Activated T-cell treated with anti-CD3 and anti-CD28 coated beads, Interleukin-2, amount 50 U/mL, for 4 hours (primary cell): Measurements from ENCODE around the gene RUFY4. TPM values are rescaled to one million over a fixed set of nuclear protein-coding genes. Genes with fewer than 3 reads are reported as not detected.
"Not testable (repeated sequence)": the region's sequence is repeated elsewhere in the genome, so short reads cannot be mapped to it uniquely, and the experiment has no call there.

Experiments used
- ATAC-seq, 2 donors: fragments of 200-7000 bp; cut with Tn5 transposase; one replicate each; pipeline ENCODE4 v1.10.0; 2021
- DNase-seq: peaks from one replicate; pipeline ENCODE4 v3.0.0-alpha.2; 2020
- H3K27me3 Mint-ChIP-seq: one replicate; pipeline ENCODE4 v1.8.0; 2021; ENCODE audit warnings: low read depth, mixed read lengths
- H3K36me3 Mint-ChIP-seq: one replicate; pipeline ENCODE4 v1.8.0; 2022; ENCODE audit warnings: mixed read lengths; ENCODE audit not compliant: insufficient read depth
- H3K4me1 Mint-ChIP-seq: one replicate; pipeline ENCODE4 v1.8.0; 2021; ENCODE audit warnings: low read depth, mixed read lengths
- H3K4me3 Mint-ChIP-seq: one replicate; pipeline ENCODE4 v1.8.0; 2021; ENCODE audit warnings: mild to moderate bottlenecking, moderate library complexity, mixed read lengths
- H3K9me3 Mint-ChIP-seq: one replicate; pipeline ENCODE4 v1.8.0; 2021; ENCODE audit warnings: mixed read lengths
- total RNA-seq, 3 donors: library from RNA; stranded (reverse); gene quantifications; one replicate each; pipeline ENCODE4 v1.2.1, GENCODE V29; 2021

Gene RUFY4
- total RNA-seq, 3 donors from 2014 or later, result 0.16 to 0.38 TPM; not detected in 1

GRCh38 chr2:218035463-218036100 lies 33.5 kb upstream of the RUFY4 start:
- no peaks in the 10 kb centered on the region for H3K36me3 Mint-ChIP-seq
- peaks cover 14% of the 10 kb centered on the region for H3K4me1 Mint-ChIP-seq
- no peak for ATAC-seq
- peak overlapping the region; percentile 35 for H3K4me3 Mint-ChIP-seq
- no peaks in the 10 kb centered on the region for H3K9me3 Mint-ChIP-seq
- no peak for DNase-seq
- peaks cover 15% of the 10 kb centered on the region for H3K27me3 Mint-ChIP-seq

GRCh38 chr2:218036371-218036770 lies 32.7 kb upstream of the RUFY4 start:
- Mint-ChIP-seq H3K27me3 (peaks cover 18% of the 10 kb centered on the region), H3K4me3 (no peak overlapping the region), H3K9me3 (no peaks in the 10 kb centered on the region), H3K36me3 (no peaks in the 10 kb centered on the region), H3K4me1 (peaks cover 16% of the 10 kb centered on the region)
- DNase-seq, result no peak
- ATAC-seq, result no peak

GRCh38 chr2:218039171-218039570 lies 29.9 kb upstream of the RUFY4 start:
- Mint-ChIP-seq H3K4me3 (no peak overlapping the region), H3K36me3 (no peaks in the 10 kb centered on the region), H3K27me3 (peaks cover 18% of the 10 kb centered on the region), H3K9me3 (no peaks in the 10 kb centered on the region), H3K4me1 (peaks cover 18% of the 10 kb centered on the region)
- no peak for ATAC-seq
- DNase-seq, result no peak

GRCh38 chr2:218040883-218041282 lies 28.2 kb upstream of the RUFY4 start:
- DNase-seq (no peak), ATAC-seq (no peak)
- peaks cover 8% of the 10 kb centered on the region for H3K9me3 Mint-ChIP-seq
- H3K27me3 Mint-ChIP-seq, result peaks cover 18% of the 10 kb centered on the region
- no peak overlapping the region for H3K4me3 Mint-ChIP-seq
- no peaks in the 10 kb centered on the region for H3K36me3 Mint-ChIP-seq
- peaks cover 12% of the 10 kb centered on the region for H3K4me1 Mint-ChIP-seq

- H3K4me3 Mint-ChIP-seq, result no peak overlapping the region
- H3K36me3 Mint-ChIP-seq, result no peaks in the 10 kb centered on the region
- DNase-seq (no peak), ATAC-seq (peak; percentile 34 to 50)
- H3K27me3 Mint-ChIP-seq, result peaks cover 18% of the 10 kb centered on the region
- H3K4me1 Mint-ChIP-seq, result peaks cover 12% of the 10 kb centered on the region
- H3K9me3 Mint-ChIP-seq, result peaks cover 8% of the 10 kb centered on the region
Measured at GRCh38 chr2:218041302-218042168, 27.5 kb upstream of the RUFY4 start.

GRCh38 chr2:218043100-218043499 lies 26.0 kb upstream of the RUFY4 start:
- Mint-ChIP-seq H3K9me3 (peaks cover 8% of the 10 kb centered on the region), H3K4me3 (no peak overlapping the region), H3K36me3 (no peaks in the 10 kb centered on the region), H3K27me3 (peaks cover 18% of the 10 kb centered on the region), H3K4me1 (peaks cover 12% of the 10 kb centered on the region)
- ATAC-seq, result no peak
- no peak for DNase-seq

GRCh38 chr2:218043701-218044109 lies 25.3 kb upstream of the RUFY4 start:
- H3K4me3 Mint-ChIP-seq, result no peak overlapping the region
- ATAC-seq (no peak), DNase-seq (no peak)
- H3K36me3 Mint-ChIP-seq, result no peaks in the 10 kb centered on the region
- peaks cover 16% of the 10 kb centered on the region for H3K27me3 Mint-ChIP-seq
- H3K9me3 Mint-ChIP-seq, result peaks cover 9% of the 10 kb centered on the region
- H3K4me1 Mint-ChIP-seq, result peaks cover 12% of the 10 kb centered on the region

- H3K27me3 Mint-ChIP-seq, H3K4me1 Mint-ChIP-seq, ATAC-seq, H3K4me3 Mint-ChIP-seq, DNase-seq, H3K36me3 Mint-ChIP-seq: not testable (repeated sequence)
- peaks cover 12% of the 10 kb centered on the region for H3K9me3 Mint-ChIP-seq
Measured at GRCh38 chr2:218044599-218044998, 24.5 kb upstream of the RUFY4 start.

GRCh38 chr2:218046238-218046637 lies 22.8 kb upstream of the RUFY4 start:
- Mint-ChIP-seq H3K27me3 (no peaks in the 10 kb centered on the region), H3K4me3 (no peak overlapping the region), H3K9me3 (peaks cover 21% of the 10 kb centered on the region), H3K36me3 (no peaks in the 10 kb centered on the region), H3K4me1 (peaks cover 6% of the 10 kb centered on the region)
- no peak for ATAC-seq
- DNase-seq, result no peak

GRCh38 chr2:218047536-218048225 lies 21.4 kb upstream of the RUFY4 start:
- H3K27me3 Mint-ChIP-seq, result no peaks in the 10 kb centered on the region
- no peaks in the 10 kb centered on the region for H3K4me1 Mint-ChIP-seq
- ATAC-seq (no peak), DNase-seq (no peak)
- H3K9me3 Mint-ChIP-seq, result peaks cover 21% of the 10 kb centered on the region
- no peaks in the 10 kb centered on the region for H3K36me3 Mint-ChIP-seq
- no peak overlapping the region for H3K4me3 Mint-ChIP-seq

- peaks cover 13% of the 10 kb centered on the region for H3K9me3 Mint-ChIP-seq
- no peak for DNase-seq
- no peak overlapping the region for H3K4me3 Mint-ChIP-seq
- ATAC-seq, result no peak
- H3K4me1 Mint-ChIP-seq, result no peaks in the 10 kb centered on the region
- H3K36me3 Mint-ChIP-seq, result no peaks in the 10 kb centered on the region
- no peaks in the 10 kb centered on the region for H3K27me3 Mint-ChIP-seq
Measured at GRCh38 chr2:218051903-218052302, 17.1 kb upstream of the RUFY4 start.

GRCh38 chr2:218059289-218059688 lies 9.8 kb upstream of the RUFY4 start:
- DNase-seq (no peak), ATAC-seq (no peak)
- Mint-ChIP-seq H3K4me3 (no peak overlapping the region), H3K4me1 (no peaks in the 10 kb centered on the region), H3K9me3 (no peaks in the 10 kb centered on the region), H3K36me3 (no peaks in the 10 kb centered on the region), H3K27me3 (peaks cover 13% of the 10 kb centered on the region)

GRCh38 chr2:218060118-218060517 lies 8.9 kb upstream of the RUFY4 start:
- H3K4me3 Mint-ChIP-seq, result no peak overlapping the region
- H3K36me3 Mint-ChIP-seq, result no peaks in the 10 kb centered on the region
- no peak for ATAC-seq
- H3K9me3 Mint-ChIP-seq, result no peaks in the 10 kb centered on the region
- peaks cover 13% of the 10 kb centered on the region for H3K27me3 Mint-ChIP-seq
- DNase-seq, result no peak
- H3K4me1 Mint-ChIP-seq, result no peaks in the 10 kb centered on the region

- Mint-ChIP-seq H3K36me3 (no peaks in the 10 kb centered on the region), H3K4me1 (no peaks in the 10 kb centered on the region), H3K27me3 (peaks cover 15% of the 10 kb centered on the region), H3K4me3 (no peak overlapping the region), H3K9me3 (no peaks in the 10 kb centered on the region)
- ATAC-seq, result no peak
- DNase-seq, result no peak
Measured at GRCh38 chr2:218060950-218061660, 7.9 kb upstream of the RUFY4 start.
